Effector memory CD4-positive, alpha-beta T cell (primary cell): ENCODE results near the gene TSPAN19.

Source experiments
- DNase-seq, 3 donors: peaks; one replicate each; pipeline ENCODE4 v3.0.0-alpha.2; 2020
- H3K27ac ChIP-seq: 2 replicates; pipeline ENCODE4 v1.7.0; 2013; ENCODE audit warnings: mild to moderate bottlenecking, low read length, moderate library complexity; ENCODE audit not compliant: insufficient read depth, poor library complexity, severe bottlenecking
- H3K27me3 ChIP-seq: replicated peaks from 2 replicates; pipeline ENCODE4 v1.7.0; 2013; ENCODE audit warnings: mild to moderate bottlenecking, low read length; ENCODE audit not compliant: insufficient read depth, control insufficient read depth, poor library complexity, severe bottlenecking
- H3K36me3 ChIP-seq: 2 replicates; pipeline ENCODE4 v1.7.0; 2013; ENCODE audit warnings: mild to moderate bottlenecking, low read length, moderate library complexity; ENCODE audit not compliant: control insufficient read depth, insufficient read depth
- H3K4me1 ChIP-seq: 2 replicates; pipeline ENCODE4 v1.7.0; 2013; ENCODE audit warnings: low read length, mild to moderate bottlenecking; ENCODE audit not compliant: control insufficient read depth, insufficient read depth, poor library complexity, severe bottlenecking
- H3K4me3 ChIP-seq: 2 replicates; pipeline ENCODE4 v1.7.0; 2013; ENCODE audit warnings: low read length, low read depth, mild to moderate bottlenecking; ENCODE audit not compliant: insufficient read depth, poor library complexity, severe bottlenecking
- H3K9me3 ChIP-seq: 2 replicates; pipeline ENCODE4 v1.7.0; 2013; ENCODE audit warnings: mild to moderate bottlenecking, low read length, moderate library complexity; ENCODE audit not compliant: control insufficient read depth

Gene TSPAN19

DNA sequence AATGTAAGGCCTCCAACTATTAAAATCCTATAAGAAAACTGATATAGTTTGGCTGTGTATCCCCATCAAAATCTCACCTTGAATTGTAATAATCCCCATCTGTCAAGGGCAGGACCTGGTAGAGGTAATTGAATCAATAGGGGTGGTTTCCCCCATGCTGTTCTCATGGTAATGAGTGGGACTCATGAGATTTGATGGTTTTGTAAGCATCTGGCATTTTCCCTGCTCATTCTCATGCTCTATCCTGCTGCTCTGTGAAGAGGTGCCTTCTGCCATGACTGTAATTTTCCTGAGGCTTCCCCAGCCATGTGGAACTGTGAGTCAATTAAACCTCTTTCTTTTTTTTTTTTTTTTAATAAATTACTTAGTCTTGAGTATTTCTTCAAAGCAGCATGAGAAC is 31.9 kb downstream of the TSPAN19 start:
- Histone ChIP-seq H3K27ac (no peak overlapping the region), H3K9me3 (no peaks in the 10 kb centered on the region), H3K27me3 (no peaks in the 10 kb centered on the region), H3K4me3 (no peak overlapping the region), H3K4me1 (no peaks in the 10 kb centered on the region), H3K36me3 (no peaks in the 10 kb centered on the region)
- no peak for DNase-seq

DNA sequence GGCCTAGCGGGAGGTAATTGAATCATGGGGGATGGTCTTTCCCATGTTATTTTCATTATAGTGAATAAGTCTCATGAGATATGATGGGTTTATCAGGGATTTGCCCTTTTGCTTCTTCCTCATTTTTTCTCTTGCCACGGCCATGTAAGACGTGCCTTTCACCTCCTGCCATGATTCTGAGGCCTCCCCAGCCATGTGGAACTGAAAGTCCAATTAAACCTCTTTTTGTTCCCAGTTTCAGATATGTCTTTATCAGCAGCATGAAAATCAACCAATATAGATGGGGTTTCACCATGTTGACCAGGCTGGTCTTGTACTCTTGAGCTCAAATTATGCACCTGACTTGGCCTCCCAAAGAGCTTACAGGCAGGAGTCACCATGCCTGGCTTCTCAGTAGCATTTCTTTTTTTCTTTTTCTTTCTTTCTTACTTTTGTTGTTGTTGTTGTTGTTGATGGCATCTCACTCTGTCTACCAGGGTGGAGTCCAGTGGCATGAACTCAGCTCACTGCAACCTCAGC is 33.2 kb downstream of the TSPAN19 start:
- H3K36me3 ChIP-seq = no peaks in the 10 kb centered on the region
- no peaks in the 10 kb centered on the region for H3K9me3 ChIP-seq
- H3K27ac ChIP-seq = no peak overlapping the region
- no peak overlapping the region for H3K4me3 ChIP-seq
- H3K27me3 ChIP-seq = no peaks in the 10 kb centered on the region
- no peak for DNase-seq
- no peaks in the 10 kb centered on the region for H3K4me1 ChIP-seq

DNA sequence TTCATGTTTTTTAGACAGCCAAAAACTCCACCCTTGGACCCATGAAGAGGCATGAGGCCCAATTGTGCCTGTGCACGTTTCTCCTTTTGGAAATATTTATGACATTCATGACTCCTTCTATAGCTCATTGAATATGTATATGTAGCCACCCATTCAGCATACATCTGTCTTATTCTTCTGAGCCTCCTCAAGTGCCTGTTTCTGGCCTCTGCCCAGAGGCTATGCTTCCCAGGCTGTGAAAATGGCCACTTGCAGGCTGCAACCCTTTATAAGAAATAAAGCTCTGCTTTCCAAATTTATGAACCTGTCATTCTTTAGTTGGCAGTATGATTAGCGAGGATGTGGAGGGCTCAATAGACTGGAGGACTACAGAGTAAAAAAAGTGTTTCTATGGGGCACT is 35.3 kb downstream of the TSPAN19 start:
- no peak overlapping the region for H3K4me3 ChIP-seq
- H3K4me1 ChIP-seq = no peaks in the 10 kb centered on the region
- no peak for DNase-seq
- H3K27me3 ChIP-seq = no peaks in the 10 kb centered on the region
- no peak overlapping the region for H3K27ac ChIP-seq
- H3K9me3 ChIP-seq = no peaks in the 10 kb centered on the region
- H3K36me3 ChIP-seq = no peaks in the 10 kb centered on the region

DNA sequence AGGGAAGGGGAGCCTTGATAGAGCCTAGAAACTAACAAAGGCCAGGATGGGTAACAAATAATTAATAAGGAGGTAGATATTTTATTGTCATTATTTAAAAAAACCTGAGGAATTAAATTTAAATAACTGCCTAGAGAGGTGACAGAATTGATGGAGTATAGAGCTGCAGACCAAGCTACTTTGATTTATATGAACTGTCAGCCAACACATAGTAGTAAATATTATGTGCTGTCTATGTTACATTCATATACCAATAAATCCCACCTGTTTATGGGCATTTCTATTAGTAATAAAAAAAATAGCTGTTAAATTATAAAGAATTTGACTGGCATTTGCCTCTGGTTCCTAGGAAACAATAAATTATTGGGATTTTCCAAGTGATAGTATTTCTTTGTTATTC is 37.7 kb downstream of the TSPAN19 start:
- DNase-seq = no peak
- no peaks in the 10 kb centered on the region for H3K4me1 ChIP-seq
- H3K27ac ChIP-seq = no peak overlapping the region
- no peaks in the 10 kb centered on the region for H3K36me3 ChIP-seq
- no peaks in the 10 kb centered on the region for H3K9me3 ChIP-seq
- H3K4me3 ChIP-seq = no peak overlapping the region
- H3K27me3 ChIP-seq = no peaks in the 10 kb centered on the region

DNA sequence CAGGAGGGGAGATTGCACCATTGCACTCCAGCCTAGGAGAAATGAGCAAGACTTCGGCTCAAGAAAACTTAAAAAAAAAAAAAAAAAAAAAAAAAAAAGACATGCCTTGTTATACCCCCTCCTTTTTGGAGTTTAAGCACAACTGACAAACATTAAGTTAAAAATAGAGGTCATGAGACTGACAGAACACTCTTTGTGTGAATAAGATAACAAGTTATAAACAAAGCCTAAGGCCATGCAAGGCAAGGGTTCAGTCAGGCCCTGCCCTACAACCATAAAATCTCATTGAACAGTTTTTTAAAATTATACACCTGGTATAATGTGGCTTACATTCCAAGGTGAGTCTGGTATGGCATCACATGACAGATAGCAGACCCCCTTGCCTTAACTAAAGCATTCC is 39.3 kb downstream of the TSPAN19 start:
- Histone ChIP-seq H3K36me3 (no peaks in the 10 kb centered on the region), H3K4me1 (no peaks in the 10 kb centered on the region), H3K27me3 (no peaks in the 10 kb centered on the region), H3K27ac (no peak overlapping the region), H3K9me3 (no peaks in the 10 kb centered on the region), H3K4me3 (no peak overlapping the region)
- no peak for DNase-seq

DNA sequence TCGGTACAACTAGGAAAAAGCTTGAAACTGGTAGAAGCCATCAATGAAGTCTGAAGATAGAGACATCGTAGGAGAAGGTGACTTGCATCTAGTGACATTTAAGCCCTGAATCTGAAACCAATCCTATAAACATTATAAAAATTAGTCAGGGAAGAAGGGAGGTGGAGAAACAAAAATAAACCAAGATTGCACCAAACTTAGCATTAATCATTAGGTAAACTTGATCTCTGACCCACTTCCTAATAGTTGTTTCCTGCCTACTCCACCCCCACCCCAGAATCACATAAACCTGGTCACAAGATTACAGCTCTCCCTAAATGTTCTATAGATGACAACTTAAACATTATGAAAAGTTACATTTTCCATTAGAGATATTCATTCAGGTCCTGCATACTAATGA is 40.4 kb downstream of the TSPAN19 start:
- Histone ChIP-seq H3K27me3 (no peaks in the 10 kb centered on the region), H3K4me3 (no peak overlapping the region), H3K9me3 (no peaks in the 10 kb centered on the region), H3K36me3 (no peaks in the 10 kb centered on the region), H3K4me1 (no peaks in the 10 kb centered on the region), H3K27ac (no peak overlapping the region)
- DNase-seq = no peak

DNA sequence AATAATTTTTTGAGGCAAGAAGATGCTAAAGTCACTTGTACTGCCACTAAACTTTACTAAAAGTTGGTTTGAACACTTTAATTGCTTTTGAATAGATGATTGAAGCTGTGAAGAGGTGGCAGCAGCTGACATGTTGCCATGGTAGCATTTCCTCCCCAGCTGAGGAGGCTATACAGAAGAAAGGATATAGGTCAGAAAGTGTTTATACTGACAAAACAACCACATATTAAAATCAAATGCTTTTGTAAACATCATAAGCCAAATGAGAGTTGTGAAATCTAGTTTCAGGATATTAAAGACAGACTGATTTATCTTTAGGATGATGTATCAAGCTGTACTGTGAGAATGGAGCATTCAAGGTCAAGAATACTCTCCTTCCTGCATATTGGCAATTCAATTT is 41.7 kb downstream of the TSPAN19 start:
- H3K36me3 ChIP-seq = no peaks in the 10 kb centered on the region
- no peak for DNase-seq

DNA sequence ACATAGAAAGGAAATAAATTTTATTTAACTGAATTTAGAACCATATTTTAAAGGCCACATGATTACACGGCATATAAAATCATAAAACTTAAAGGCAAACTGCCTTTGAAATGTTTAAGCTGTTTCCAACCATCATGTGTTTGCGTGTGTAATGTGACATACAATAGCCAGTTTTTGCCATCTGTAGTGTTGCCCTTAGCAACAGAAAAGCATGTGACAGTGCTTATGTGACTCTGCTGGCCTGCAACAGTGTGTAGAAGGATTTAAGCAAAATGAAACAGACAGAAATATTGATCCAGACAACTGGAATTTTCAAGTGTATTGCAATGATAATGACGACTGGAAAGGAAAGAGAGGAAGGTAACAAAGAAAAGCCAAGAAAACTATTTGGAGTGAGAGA is 49.5 kb downstream of the TSPAN19 start:
- no peak for DNase-seq
- Histone ChIP-seq H3K27ac (no peak overlapping the region), H3K9me3 (no peaks in the 10 kb centered on the region), H3K4me3 (no peak overlapping the region), H3K4me1 (no peaks in the 10 kb centered on the region), H3K27me3 (no peaks in the 10 kb centered on the region), H3K36me3 (no peaks in the 10 kb centered on the region)

More for the DNA sequence above, 41.7 kb downstream of the TSPAN19 start:
- Histone ChIP-seq H3K27me3 (no peaks in the 10 kb centered on the region), H3K27ac (no peak overlapping the region), H3K4me1 (no peaks in the 10 kb centered on the region), H3K4me3 (no peak overlapping the region), H3K9me3 (no peaks in the 10 kb centered on the region)

DNA sequence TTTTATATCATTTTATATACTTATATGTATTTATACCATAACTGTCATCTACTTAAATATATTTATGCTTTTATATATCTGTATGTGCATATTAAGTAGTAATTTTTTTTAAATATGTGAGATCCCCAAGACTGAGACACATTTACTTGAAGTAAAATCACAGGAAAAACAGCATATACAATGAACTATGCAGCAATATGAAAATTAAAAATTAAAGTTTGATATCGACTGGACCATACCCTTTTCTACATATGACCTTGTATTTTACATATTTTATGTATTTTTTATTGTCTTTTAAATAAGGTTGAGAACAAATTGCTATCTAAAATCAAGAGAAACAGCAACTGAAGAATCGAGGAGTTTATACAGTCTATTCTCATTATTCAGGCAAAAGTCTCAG is 50.0 kb downstream of the TSPAN19 start:
- Histone ChIP-seq H3K9me3 (no peaks in the 10 kb centered on the region), H3K27me3 (no peaks in the 10 kb centered on the region), H3K4me3 (no peak overlapping the region), H3K36me3 (no peaks in the 10 kb centered on the region), H3K27ac (no peak overlapping the region), H3K4me1 (no peaks in the 10 kb centered on the region)
- DNase-seq = no peak

DNA sequence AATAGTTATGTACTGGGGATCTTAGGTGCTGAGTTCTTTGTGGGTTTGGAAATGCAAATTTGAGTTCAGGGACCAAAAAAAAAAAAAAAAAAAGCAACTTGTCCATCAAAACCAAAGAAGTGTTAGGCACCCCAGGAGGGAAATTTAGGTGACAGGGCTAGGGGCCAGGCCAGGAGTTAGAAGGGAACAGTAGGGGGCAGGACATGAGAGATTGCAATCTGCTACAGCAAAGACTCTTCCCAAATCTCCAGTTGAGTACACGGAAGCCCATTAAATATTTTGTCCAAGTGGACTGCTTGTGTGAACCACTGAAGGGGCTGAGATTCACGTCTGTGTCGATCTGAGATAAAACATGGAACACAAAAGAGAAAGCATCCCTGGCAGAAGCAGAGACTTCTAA is 52.8 kb downstream of the TSPAN19 start:
- H3K4me1 ChIP-seq = no peaks in the 10 kb centered on the region
- H3K9me3 ChIP-seq = no peaks in the 10 kb centered on the region
- H3K36me3 ChIP-seq = no peaks in the 10 kb centered on the region
- no peak overlapping the region for H3K27ac ChIP-seq
- no peak overlapping the region for H3K4me3 ChIP-seq
- no peaks in the 10 kb centered on the region for H3K27me3 ChIP-seq
- no peak for DNase-seq

DNA sequence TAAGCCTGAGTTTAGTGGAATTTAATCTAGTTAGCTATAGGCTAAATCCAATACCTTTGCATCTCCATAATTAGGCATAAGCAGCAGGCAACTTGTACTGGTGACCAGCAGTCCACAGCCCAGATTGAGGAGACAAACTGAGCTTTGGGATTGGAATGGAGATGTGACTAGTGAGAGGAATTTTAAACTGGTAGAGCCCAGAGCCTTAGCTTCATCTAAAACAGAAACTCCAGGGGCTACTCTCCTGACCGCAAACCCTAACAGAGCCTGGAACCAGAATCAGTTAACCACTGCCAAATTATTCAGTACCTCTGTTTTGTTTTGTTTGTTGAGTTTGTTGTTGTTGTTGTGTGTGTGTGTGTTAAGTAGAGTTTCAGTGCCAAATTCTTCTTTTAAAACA is 53.2 kb downstream of the TSPAN19 start:
- Histone ChIP-seq H3K27me3 (no peaks in the 10 kb centered on the region), H3K36me3 (no peaks in the 10 kb centered on the region), H3K9me3 (no peaks in the 10 kb centered on the region), H3K4me1 (no peaks in the 10 kb centered on the region), H3K27ac (no peak overlapping the region), H3K4me3 (no peak overlapping the region)
- DNase-seq = no peak
